ENCODE results near the gene SPSB2. TPM values are rescaled to one million over a fixed set of nuclear protein-coding genes. Genes with fewer than 3 reads are reported as not detected.

Gene SPSB2
- total and polyA plus RNA-seq, 9 of the 15 experiments (the other 6 are each of a cell fraction or from before 2014, with no cell fraction given) = 0.10 to 10.6 (median 1.9) TPM

DNA sequence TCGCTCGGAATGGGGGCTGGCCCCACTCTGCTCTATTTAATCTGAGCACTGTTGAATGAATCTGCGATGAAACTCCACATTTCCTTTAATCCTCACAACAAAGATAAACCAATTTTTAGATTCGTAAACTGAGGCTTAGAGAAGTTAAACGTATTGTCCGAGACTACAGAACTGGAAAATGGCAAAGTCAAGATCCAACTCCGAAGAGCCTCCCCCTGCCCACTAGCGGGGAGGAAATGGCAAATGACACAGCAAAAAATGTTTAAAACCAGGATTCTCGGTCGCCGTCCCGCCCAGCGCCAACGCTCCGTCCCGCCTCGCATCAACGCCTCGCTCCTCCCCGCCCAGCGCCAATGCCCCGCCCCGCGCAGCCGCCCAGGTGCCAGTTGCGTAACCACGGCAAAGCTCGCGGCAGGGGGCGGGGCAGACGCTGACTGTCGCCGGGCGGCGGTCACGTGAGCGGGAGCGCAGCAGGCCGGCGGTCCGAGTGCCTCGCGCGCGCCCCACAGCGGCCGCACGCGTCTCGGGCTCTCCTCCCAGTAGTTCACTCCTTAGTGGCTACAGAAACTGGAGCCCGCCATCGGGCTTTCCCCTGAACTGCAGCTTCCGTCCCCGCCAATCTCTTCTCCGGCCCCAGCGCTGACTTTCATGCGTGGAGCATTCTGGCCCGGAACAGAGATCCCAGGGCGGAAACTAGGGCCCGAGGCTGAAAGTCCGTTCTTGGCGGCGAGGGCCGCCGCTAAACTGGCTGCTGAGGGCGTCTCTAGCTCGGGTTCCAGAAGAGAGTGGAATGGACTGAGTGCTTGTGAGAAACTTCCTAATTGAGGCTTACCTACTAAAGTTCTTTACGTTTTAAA is 17.9 kb upstream of the SPSB2 start (continued):
- TF ChIP-seq FOXK1 (CRISPR knock-in tag; IDR thresholded peaks at IDR 0.05; ENCODE audit: borderline replicate concordance) (no peak), KLF13 (tag; IDR thresholded peaks at IDR 0.05; ENCODE audit: borderline replicate concordance, low read depth) (peak; percentile 70; the same call in 1 of the 2 replicates), ZNF41 (CRISPR knock-in tag; conservative IDR thresholded peaks at IDR 0.05) (no peak), NCOA4 (IDR thresholded peaks at IDR 0.05; ENCODE audit: partially characterized antibody) (no peak), GATAD2B (IDR thresholded peaks at IDR 0.05; ENCODE audit: borderline replicate concordance) (peak; percentile 74; the same call in 1 of the 2 replicates), HMG20B (CRISPR knock-in tag; IDR thresholded peaks at IDR 0.05) (no peak), RBM15 (IDR thresholded peaks at IDR 0.05; ENCODE audit: insufficient read depth, low read length) (no peak), MBD1 (CRISPR knock-in tag; IDR thresholded peaks at IDR 0.05) (no peak), ZNF717 (CRISPR knock-in tag; IDR thresholded peaks at IDR 0.05) (no peak), ZC3H4 (CRISPR knock-in tag; IDR thresholded peaks at IDR 0.05; ENCODE audit: borderline replicate concordance) (no peak)
- TF ChIP-seq, protein P1, sequence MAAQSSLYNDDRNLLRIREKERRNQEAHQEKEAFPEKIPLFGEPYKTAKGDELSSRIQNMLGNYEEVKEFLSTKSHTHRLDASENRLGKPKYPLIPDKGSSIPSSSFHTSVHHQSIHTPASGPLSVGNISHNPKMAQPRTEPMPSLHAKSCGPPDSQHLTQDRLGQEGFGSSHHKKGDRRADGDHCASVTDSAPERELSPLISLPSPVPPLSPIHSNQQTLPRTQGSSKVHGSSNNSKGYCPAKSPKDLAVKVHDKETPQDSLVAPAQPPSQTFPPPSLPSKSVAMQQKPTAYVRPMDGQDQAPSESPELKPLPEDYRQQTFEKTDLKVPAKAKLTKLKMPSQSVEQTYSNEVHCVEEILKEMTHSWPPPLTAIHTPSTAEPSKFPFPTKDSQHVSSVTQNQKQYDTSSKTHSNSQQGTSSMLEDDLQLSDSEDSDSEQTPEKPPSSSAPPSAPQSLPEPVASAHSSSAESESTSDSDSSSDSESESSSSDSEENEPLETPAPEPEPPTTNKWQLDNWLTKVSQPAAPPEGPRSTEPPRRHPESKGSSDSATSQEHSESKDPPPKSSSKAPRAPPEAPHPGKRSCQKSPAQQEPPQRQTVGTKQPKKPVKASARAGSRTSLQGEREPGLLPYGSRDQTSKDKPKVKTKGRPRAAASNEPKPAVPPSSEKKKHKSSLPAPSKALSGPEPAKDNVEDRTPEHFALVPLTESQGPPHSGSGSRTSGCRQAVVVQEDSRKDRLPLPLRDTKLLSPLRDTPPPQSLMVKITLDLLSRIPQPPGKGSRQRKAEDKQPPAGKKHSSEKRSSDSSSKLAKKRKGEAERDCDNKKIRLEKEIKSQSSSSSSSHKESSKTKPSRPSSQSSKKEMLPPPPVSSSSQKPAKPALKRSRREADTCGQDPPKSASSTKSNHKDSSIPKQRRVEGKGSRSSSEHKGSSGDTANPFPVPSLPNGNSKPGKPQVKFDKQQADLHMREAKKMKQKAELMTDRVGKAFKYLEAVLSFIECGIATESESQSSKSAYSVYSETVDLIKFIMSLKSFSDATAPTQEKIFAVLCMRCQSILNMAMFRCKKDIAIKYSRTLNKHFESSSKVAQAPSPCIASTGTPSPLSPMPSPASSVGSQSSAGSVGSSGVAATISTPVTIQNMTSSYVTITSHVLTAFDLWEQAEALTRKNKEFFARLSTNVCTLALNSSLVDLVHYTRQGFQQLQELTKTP (IDR thresholded peaks at IDR 0.05; ENCODE audit: low read depth in 1 of 2, partially characterized antibody in 2 of 2) = peak in 1 of 2 experiments; percentile 24
- TF ChIP-seq, protein P2, sequence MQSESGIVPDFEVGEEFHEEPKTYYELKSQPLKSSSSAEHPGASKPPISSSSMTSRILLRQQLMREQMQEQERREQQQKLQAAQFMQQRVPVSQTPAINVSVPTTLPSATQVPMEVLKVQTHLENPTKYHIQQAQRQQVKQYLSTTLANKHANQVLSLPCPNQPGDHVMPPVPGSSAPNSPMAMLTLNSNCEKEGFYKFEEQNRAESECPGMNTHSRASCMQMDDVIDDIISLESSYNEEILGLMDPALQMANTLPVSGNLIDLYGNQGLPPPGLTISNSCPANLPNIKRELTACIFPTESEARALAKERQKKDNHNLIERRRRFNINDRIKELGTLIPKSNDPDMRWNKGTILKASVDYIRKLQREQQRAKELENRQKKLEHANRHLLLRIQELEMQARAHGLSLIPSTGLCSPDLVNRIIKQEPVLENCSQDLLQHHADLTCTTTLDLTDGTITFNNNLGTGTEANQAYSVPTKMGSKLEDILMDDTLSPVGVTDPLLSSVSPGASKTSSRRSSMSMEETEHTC (IDR thresholded peaks at IDR 0.05) = peak; percentile 82; the same call in 1 of the 2 replicates
- TF ChIP-seq, protein P3, sequence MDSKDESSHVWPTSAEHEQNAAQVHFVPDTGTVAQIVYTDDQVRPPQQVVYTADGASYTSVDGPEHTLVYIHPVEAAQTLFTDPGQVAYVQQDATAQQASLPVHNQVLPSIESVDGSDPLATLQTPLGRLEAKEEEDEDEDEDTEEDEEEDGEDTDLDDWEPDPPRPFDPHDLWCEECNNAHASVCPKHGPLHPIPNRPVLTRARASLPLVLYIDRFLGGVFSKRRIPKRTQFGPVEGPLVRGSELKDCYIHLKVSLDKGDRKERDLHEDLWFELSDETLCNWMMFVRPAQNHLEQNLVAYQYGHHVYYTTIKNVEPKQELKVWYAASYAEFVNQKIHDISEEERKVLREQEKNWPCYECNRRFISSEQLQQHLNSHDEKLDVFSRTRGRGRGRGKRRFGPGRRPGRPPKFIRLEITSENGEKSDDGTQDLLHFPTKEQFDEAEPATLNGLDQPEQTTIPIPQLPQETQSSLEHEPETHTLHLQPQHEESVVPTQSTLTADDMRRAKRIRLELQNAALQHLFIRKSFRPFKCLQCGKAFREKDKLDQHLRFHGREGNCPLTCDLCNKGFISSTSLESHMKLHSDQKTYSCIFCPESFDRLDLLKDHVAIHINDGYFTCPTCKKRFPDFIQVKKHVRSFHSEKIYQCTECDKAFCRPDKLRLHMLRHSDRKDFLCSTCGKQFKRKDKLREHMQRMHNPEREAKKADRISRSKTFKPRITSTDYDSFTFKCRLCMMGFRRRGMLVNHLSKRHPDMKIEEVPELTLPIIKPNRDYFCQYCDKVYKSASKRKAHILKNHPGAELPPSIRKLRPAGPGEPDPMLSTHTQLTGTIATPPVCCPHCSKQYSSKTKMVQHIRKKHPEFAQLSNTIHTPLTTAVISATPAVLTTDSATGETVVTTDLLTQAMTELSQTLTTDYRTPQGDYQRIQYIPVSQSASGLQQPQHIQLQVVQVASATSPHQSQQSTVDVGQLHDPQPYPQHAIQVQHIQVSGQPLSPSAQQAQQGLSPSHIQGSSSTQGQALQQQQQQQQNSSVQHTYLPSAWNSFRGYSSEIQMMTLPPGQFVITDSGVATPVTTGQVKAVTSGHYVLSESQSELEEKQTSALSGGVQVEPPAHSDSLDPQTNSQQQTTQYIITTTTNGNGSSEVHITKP (IDR thresholded peaks at IDR 0.05; ENCODE audit: partially characterized antibody) = no peak
- TF ChIP-seq, protein P4, sequence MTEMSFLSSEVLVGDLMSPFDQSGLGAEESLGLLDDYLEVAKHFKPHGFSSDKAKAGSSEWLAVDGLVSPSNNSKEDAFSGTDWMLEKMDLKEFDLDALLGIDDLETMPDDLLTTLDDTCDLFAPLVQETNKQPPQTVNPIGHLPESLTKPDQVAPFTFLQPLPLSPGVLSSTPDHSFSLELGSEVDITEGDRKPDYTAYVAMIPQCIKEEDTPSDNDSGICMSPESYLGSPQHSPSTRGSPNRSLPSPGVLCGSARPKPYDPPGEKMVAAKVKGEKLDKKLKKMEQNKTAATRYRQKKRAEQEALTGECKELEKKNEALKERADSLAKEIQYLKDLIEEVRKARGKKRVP (CRISPR knock-in tag; IDR thresholded peaks at IDR 0.05) = no peak

Measured in K562 (cell line).